Effector CD4-positive, alpha-beta T cell (primary cell): ENCODE results near the gene LILRA6.
"Not testable (repeated sequence)": the region's sequence is repeated elsewhere in the genome, so short reads cannot be mapped to it uniquely, and the experiment has no call there.

Experiments
- DNase-seq: peaks from one replicate; pipeline ENCODE4 v3.0.0-alpha.2; 2020

Gene LILRA6

DNA sequence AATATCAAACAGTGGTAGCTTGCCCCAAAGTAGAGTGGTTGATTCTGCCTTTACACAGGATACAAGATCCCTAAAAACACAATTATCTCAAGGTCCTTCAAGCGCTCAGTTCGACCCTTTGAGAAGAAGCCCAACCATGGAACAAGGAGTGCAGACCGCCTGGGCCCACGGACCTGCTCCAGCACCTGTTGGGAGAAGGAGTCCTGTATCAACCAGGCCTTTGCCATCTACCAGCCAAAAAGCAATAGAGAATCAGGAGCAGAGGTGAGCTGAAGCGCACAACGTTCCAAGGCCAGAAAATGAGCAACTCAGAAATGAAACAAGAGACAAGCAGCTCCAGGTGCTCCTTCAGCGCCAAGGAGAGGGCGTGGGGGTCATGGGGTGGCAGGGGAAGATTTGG is 13.4 kb downstream of the LILRA6 start:
- DNase-seq = no peak

- not testable (repeated sequence) for DNase-seq
Observed at GRCh38 chr19:54224619-54225018, 18.0 kb downstream of the LILRA6 start.

DNA sequence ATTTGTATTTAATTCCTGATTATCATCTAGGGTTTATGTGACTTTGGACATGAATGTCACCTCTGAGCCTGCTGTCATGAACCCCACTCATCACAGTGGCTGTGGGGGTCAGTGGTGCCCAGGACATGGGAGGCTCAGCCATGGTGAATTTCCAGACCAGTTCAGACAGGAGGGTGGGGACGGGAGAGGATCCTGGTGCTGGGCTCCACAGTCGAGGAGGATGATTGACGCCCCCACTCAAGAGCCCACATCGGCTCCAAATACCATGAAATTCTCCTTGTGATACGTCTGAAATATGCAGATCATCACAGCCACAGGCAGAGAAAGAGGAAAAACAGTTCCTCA is 18.7 kb downstream of the LILRA6 start:
- not testable (repeated sequence) for DNase-seq

- not testable (repeated sequence) for DNase-seq
Observed at GRCh38 chr19:54223277-54223936, 19.2 kb downstream of the LILRA6 start.

DNA sequence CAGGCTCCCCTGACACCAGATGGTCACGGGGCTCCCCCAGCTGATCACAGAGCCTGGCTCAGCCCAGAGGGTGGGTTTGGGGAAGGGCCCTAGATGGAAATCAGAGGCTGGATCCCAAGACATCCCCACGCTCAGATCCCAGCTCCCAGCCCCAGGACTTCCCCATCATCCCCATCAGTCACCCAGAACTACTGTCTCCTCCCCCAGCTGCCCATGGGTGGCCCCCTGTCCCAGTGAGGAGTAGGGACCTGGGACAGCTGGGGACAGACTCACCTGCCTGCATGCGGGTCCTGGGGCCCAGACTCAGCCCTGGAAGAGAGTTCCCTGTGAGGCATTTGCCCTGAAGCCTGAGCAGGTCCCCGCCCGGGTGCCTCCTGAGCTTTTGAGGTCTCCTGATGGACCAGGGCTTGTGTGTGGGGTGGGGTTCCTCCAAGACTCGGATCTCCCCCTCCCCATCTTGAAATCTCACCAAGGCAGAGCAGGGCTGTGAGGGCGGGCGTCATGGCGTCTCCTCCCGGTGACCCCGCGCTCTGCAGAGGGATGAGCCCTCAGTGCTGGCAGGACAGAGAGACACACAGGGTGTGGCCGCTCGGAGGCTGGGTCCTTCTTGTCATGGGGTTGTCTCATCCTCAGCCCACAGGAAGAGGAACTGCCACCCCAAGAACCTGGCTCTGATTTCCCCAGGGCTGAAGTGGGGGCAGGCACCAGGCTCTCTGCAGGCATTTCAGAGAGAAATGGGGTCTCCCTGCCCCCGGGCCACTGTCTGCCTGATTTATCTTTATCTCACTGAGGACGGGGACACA is 19.9 kb downstream of the LILRA6 start, which contains the start of gene LILRB3:
Gene LILRB3 (minus strand): TSS at position 534 of the 803 bp plus-strand sequence. CDS start 31 bp downstream, at position 503.
- not testable (repeated sequence) for DNase-seq

GRCh38 chr19:54221947-54222346 is 20.6 kb downstream of the LILRA6 start:
- DNase-seq = not testable (repeated sequence)

DNA sequence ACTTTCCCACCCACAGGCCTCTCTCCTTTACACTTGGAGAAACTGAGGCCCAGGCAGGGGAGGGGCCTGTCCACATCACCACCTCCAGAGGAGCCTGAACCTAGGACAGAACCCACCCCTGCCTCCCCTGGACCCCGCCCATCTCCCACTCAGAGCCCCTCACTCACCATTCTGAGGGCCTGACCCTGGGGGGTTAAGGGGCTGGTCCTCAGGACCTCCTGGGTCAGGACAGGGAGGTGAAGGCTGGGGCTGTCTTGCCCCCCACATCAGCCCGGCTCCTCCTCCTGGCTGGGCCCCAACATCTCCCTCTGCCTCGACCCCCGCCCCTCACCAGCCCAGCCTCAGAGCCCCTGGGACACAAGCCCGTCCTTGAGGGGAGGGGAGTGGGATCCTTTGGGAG is 22.9 kb downstream of the LILRA6 start:
- DNase-seq = not testable (repeated sequence)

GRCh38 chr19:54218960-54219661 is 23.5 kb downstream of the LILRA6 start:
- no peak for DNase-seq

DNA sequence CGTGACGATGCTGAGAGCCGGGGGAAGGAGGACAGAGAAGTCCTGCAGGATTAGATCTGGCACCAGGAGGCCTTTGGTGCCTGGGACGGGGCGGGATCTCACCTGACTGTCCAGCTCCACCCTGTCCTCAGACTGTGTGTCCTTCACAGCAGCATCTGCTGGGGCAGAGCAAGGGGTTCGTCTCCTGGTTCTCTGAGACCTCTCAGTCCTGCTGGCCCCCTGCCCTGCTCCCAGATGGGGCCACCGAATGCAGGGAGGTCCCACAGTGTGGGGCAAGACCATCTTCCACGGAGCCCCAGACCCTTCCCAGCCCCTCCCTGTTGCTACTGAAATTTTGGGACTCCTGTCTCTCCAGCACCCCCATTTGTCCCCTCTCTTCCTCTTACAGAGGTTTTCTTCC is 24.3 kb downstream of the LILRA6 start:
- no peak for DNase-seq

- DNase-seq = not testable (repeated sequence)
Observed at GRCh38 chr19:54217517-54218247, 24.9 kb downstream of the LILRA6 start.

- no peak for DNase-seq
Observed at GRCh38 chr19:54216869-54217268, 25.7 kb downstream of the LILRA6 start.

DNA sequence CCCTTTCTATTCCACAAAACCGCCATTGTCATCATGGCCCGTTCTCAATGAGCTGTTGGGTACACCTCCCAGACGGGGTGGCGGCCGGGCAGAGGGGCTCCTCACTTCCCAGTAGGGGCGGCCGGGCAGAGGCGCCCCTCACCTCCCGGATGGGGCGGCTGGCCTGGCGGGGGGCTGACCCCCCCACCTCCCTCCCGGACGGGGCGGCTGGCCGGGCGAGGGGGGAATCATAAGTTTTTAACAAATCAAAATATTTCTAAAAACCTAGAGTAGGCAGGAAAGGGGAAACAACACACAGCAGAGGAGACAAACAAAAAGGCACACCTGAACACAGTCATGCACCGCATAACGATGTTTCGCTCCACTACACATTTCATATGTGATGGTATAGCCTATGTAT is 27.9 kb downstream of the LILRA6 start:
- DNase-seq = not testable (repeated sequence)

DNA sequence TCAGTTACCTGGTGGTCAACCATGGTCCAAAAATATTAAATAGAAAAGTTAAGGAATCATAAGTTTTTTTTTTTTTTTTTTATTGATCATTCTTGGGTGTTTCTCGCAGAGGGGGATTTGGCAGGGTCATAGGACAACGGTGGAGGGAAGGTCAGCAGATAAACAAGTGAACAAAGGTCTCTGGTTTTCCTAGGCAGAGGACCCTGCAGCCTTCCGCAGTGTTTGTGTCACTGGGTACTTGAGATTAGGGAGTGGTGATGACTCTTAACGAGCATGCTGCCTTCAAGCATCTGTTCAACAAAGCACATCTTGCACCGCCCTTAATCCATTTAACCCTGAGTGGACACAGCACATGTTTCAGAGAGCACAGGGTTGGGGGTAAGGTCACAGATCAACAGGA is 28.4 kb downstream of the LILRA6 start:
- DNase-seq = not testable (repeated sequence)

GRCh38 chr19:54211235-54211634 is 31.4 kb downstream of the LILRA6 start:
- DNase-seq = no peak

DNA sequence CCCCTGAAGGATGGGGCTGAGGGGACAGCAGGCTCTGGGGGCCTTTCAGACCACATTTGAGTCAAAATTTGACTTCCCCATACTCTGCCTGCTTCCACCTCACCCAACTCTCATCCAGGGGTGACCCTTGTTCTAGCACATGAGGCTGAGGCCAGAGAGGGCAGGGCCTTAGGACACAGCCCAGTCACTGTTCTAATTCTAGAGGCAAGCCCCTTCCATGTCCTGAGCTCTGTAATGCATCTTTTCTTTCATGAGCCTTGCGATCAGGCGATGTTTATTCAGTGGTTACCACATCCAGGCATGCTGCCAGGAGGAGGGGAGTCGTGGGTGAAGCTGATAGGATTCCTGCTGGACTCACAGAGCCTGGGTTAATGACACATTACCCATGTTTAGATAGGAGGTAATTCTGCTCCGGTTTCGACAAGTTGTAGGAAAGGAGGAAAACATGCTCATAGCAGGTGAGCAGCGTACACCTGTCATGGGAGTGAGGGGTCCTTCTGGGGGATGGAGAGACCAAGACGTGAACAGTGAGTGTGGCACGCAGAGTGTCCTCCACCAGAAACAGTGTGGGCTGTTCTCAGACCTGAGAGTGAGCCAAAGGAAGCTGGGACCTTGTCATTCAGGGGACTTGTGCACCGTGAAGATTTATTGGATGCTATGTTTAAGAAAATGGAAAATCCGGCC is 32.6 kb downstream of the LILRA6 start:
- DNase-seq = no peak

- no peak for DNase-seq
Observed at GRCh38 chr19:54209058-54209810, 33.4 kb downstream of the LILRA6 start.

- no peak for DNase-seq
Observed at GRCh38 chr19:54208784-54209057, 33.9 kb downstream of the LILRA6 start.

GRCh38 chr19:54207983-54208783 is 34.4 kb downstream of the LILRA6 start:
- no peak for DNase-seq

- no peak for DNase-seq
Observed at GRCh38 chr19:54207676-54207982, 35.0 kb downstream of the LILRA6 start.

DNA sequence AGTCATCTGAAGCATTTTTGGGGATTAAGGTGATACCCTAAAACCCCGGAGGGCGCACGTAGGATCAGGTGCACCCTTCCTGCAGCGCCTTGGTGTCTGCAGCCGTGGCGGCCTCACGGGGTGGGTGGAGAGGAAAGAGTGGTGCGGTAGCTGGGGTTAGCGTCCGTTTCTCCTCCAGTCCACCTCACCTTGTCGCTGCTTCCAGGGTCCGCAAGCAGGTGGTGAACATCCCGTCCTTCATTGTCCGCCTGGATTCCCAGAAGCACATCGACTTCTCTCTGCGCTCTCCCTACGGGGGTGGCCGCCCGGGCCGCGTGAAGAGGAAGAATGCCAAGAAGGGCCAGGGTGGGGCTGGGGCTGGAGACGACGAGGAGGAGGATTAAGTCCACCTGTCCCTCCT is 35.4 kb downstream of the LILRA6 start:
- DNase-seq = not testable (repeated sequence)

DNA sequence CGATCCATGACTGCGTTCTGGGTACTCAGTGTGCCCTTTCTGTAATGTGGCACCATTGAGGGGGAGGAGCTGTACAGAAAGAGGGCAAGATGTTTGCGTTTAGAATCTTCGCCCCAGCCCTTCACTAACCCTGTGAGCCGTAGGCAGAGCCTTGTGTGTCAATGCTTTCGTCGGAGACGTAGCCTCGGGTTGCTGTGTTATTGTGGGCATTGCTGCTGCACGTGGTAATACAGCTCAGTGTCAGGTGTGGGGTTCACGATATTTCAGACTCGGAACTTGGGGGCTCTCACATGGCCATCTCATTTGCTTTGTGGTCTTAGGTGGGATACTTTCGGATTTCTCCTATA is 35.8 kb downstream of the LILRA6 start:
- DNase-seq = no peak
